Measurements from ENCODE around the gene SGK1.

GRCh38 chr6:134199848-134200606 is 117.9 kb downstream of the SGK1 start:
- no peak for TF ChIP-seq POLR2AphosphoS5 (IDR thresholded peaks at IDR 0.05; ENCODE audit: low read depth, low read length)
- TF ChIP-seq POLR2A (IDR thresholded peaks at IDR 0.05; ENCODE audit: low read depth, low read length), result no peak

Measured in GM12892 (cell line).